SK-N-SH treated with all-trans-retinoic acid at 6 μM for 48 hours (cell line): ENCODE results near the gene CMIP.

Experiments used
- ATAC-seq: fragments of 200-7000 bp; cut with Tn5 transposase; 3 replicates; pipeline ENCODE4 v1.9.1; 2020; ENCODE audit warnings: mild to moderate bottlenecking, moderate library complexity
- CSDC2 ChIP-seq: fragments of 250-450 bp; sonication (Bioruptor Pico); IDR thresholded peaks from 2 replicates; pipeline ENCODE4 v1.5.0; 2020; ENCODE audit warnings: mild to moderate bottlenecking, moderate library complexity
- ESRRG ChIP-seq: fragments of 250-450 bp; sonication (Bioruptor Pico); IDR thresholded peaks from 2 replicates; pipeline ENCODE4 v1.6.1; 2021; ENCODE audit warnings: mild to moderate bottlenecking
- GLIS3 ChIP-seq: fragments of 250-450 bp; sonication (Bioruptor Pico); IDR thresholded peaks from 2 replicates; pipeline ENCODE4 v1.5.0; 2020; ENCODE audit warnings: mild to moderate bottlenecking, moderate library complexity
- ISL1 ChIP-seq: fragments of 250-450 bp; sonication (Bioruptor Pico); IDR thresholded peaks from 2 replicates; pipeline ENCODE4 v2.1.2; 2022; ENCODE audit warnings: mild to moderate bottlenecking, moderate library complexity
- OSR1 ChIP-seq: fragments of 250-450 bp; sonication (Bioruptor Pico); IDR thresholded peaks from 2 replicates; pipeline ENCODE4 v1.8.0; 2022; ENCODE audit warnings: moderate library complexity, mild to moderate bottlenecking, inconsistent platforms
- PPARA ChIP-seq: fragments of 250-450 bp; sonication (Bioruptor Pico); IDR thresholded peaks from 2 replicates; pipeline ENCODE4 v1.5.0; 2020; ENCODE audit warnings: mild to moderate bottlenecking, borderline replicate concordance
- RARB ChIP-seq: fragments of 250-450 bp; sonication (Bioruptor Pico); IDR thresholded peaks from 2 replicates; pipeline ENCODE4 v1.8.0; 2021; ENCODE audit warnings: mild to moderate bottlenecking, moderate library complexity
- SNAI2 ChIP-seq: fragments of 250-450 bp; sonication (Bioruptor Pico); IDR thresholded peaks from 2 replicates; pipeline ENCODE4 v1.5.0; 2020; ENCODE audit warnings: mild to moderate bottlenecking, moderate library complexity
- TOX ChIP-seq: fragments of 250-450 bp; sonication (Bioruptor Pico); IDR thresholded peaks from 2 replicates; pipeline ENCODE4 v1.8.0; 2021; ENCODE audit warnings: mild to moderate bottlenecking, moderate library complexity, borderline replicate concordance
- ZC3H10 ChIP-seq: fragments of 250-450 bp; sonication (Bioruptor Pico); IDR thresholded peaks from 2 replicates; pipeline ENCODE4 v1.5.1; 2021; ENCODE audit warnings: mild to moderate bottlenecking, moderate library complexity
- ZFP3 ChIP-seq: fragments of 250-450 bp; sonication (Bioruptor Pico); IDR thresholded peaks from 2 replicates; pipeline ENCODE4 v1.5.0; 2020; ENCODE audit warnings: mild to moderate bottlenecking, moderate library complexity
- ZFP30 ChIP-seq: fragments of 450-650 bp; formaldehyde crosslinking; IDR thresholded peaks from 2 replicates; pipeline ENCODE4 v1.5.0; 2022; ENCODE audit warnings: mild to moderate bottlenecking, moderate library complexity
- ZNF565 ChIP-seq: fragments of 450-650 bp; formaldehyde crosslinking; conservative IDR thresholded peaks from 2 replicates; pipeline ENCODE4 v1.5.0; 2020; ENCODE audit warnings: low read depth, mild to moderate bottlenecking, moderate library complexity
- ZNF70 ChIP-seq: fragments of 450-650 bp; formaldehyde crosslinking; IDR thresholded peaks from 2 replicates; pipeline ENCODE4 v1.5.0; 2020; ENCODE audit warnings: mild to moderate bottlenecking, moderate library complexity
- ZNF8 ChIP-seq: fragments of 450-650 bp; formaldehyde crosslinking; IDR thresholded peaks from 2 replicates; pipeline ENCODE4 v1.5.0; 2020; ENCODE audit warnings: mild to moderate bottlenecking, moderate library complexity
- TF ChIP-seq, protein P1 (sequence below): fragments of 250-450 bp; sonication (Bioruptor Pico); IDR thresholded peaks from 2 replicates; pipeline ENCODE4 v1.8.0; 2020; ENCODE audit warnings: mild to moderate bottlenecking, moderate library complexity, borderline replicate concordance
- TF ChIP-seq, protein P2 (sequence below): fragments of 250-450 bp; sonication (Bioruptor Pico); IDR thresholded peaks from 2 replicates; pipeline ENCODE4 v1.8.0; 2021; ENCODE audit warnings: low read depth, mild to moderate bottlenecking, moderate library complexity, borderline replicate concordance
- TF ChIP-seq, protein P3 (sequence below): fragments of 250-450 bp; sonication (Bioruptor Pico); IDR thresholded peaks from 2 replicates; pipeline ENCODE4 v1.5.0; 2020; ENCODE audit warnings: mild to moderate bottlenecking, moderate library complexity
- TF ChIP-seq, protein P4 (sequence below): fragments of 250-450 bp; sonication (Bioruptor Pico); IDR thresholded peaks from 2 replicates; pipeline ENCODE4 v1.5.1; 2020; ENCODE audit warnings: low read depth, mild to moderate bottlenecking, moderate library complexity

The CMIP gene

DNA sequence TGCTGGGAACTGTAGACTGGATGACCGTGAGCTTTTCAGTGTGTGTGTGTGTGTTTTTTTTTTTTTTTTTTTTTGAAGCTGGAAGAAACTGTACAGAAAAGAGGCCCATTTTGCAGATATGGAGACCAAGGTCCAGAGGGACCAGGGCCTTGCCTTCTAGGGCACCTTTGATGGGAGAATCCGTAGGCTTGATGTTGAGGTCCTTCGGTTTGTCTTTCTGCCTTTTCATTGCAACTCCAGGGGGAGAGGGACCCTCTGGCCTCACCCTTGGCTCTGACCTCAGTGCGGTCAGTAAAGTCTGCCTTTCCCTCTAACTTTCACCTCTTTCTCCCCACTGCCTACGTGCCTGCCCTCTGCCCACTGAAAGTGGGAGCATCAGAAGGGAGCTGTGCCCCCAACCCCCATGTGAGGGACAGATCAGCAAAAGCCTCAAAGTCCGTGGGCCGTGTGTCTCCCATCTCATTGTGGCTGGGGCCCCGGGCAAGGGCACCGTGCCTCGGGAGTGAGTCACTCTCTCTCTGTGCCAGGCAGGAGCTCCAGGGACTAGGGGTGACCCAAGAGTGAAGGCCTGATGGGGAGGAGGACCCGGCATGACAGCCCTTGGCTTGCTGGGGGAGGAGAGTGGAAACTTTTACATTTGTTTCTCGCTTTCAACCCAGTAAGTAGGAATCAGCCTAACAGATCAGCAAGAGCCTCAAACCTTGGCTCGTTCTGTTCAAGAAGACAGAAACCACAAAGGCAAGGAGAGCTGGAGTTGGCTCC is 123.6 kb downstream of the CMIP start:
- ATAC-seq: peak; percentile 91
- TF ChIP-seq ZFP30 (CRISPR knock-in tag) (no peak), GLIS3 (CRISPR knock-in tag) (no peak), RARB (CRISPR knock-in tag) (no peak), ZC3H10 (CRISPR knock-in tag) (no peak), TOX (CRISPR knock-in tag) (no peak), OSR1 (CRISPR knock-in tag) (no peak), ESRRG (CRISPR knock-in tag) (no peak)
- TF ChIP-seq, protein P1, sequence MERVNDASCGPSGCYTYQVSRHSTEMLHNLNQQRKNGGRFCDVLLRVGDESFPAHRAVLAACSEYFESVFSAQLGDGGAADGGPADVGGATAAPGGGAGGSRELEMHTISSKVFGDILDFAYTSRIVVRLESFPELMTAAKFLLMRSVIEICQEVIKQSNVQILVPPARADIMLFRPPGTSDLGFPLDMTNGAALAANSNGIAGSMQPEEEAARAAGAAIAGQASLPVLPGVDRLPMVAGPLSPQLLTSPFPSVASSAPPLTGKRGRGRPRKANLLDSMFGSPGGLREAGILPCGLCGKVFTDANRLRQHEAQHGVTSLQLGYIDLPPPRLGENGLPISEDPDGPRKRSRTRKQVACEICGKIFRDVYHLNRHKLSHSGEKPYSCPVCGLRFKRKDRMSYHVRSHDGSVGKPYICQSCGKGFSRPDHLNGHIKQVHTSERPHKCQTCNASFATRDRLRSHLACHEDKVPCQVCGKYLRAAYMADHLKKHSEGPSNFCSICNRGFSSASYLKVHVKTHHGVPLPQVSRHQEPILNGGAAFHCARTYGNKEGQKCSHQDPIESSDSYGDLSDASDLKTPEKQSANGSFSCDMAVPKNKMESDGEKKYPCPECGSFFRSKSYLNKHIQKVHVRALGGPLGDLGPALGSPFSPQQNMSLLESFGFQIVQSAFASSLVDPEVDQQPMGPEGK: no peak
- TF ChIP-seq, protein P2, sequence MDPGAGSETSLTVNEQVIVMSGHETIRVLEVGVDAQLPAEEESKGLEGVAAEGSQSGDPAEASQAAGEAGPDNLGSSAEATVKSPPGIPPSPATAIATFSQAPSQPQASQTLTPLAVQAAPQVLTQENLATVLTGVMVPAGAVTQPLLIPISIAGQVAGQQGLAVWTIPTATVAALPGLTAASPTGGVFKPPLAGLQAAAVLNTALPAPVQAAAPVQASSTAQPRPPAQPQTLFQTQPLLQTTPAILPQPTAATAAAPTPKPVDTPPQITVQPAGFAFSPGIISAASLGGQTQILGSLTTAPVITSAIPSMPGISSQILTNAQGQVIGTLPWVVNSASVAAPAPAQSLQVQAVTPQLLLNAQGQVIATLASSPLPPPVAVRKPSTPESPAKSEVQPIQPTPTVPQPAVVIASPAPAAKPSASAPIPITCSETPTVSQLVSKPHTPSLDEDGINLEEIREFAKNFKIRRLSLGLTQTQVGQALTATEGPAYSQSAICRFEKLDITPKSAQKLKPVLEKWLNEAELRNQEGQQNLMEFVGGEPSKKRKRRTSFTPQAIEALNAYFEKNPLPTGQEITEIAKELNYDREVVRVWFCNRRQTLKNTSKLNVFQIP (CRISPR knock-in tag): no peak

DNA sequence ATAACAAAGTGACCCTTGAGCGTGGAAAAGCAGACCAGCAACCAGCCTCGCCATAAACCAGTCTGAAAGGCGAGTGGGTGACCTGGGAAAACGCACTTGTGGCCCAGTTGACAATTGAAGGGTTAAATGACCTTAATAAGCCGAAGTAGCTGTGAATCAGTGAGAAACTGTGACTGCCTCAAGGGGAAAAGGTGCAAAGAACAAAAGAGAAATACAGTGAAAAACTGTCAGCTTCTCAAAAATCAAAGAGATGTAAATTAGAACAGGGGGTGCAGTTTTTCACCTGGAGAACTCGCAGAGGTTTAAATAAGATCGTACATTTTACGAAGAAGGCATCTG is 124.1 kb downstream of the CMIP start:
- TF ChIP-seq SNAI2 (CRISPR knock-in tag): no peak
- TF ChIP-seq, all 23 proteins: peak for 0
- no peak; the same call in 2 of the 3 replicates for ATAC-seq

DNA sequence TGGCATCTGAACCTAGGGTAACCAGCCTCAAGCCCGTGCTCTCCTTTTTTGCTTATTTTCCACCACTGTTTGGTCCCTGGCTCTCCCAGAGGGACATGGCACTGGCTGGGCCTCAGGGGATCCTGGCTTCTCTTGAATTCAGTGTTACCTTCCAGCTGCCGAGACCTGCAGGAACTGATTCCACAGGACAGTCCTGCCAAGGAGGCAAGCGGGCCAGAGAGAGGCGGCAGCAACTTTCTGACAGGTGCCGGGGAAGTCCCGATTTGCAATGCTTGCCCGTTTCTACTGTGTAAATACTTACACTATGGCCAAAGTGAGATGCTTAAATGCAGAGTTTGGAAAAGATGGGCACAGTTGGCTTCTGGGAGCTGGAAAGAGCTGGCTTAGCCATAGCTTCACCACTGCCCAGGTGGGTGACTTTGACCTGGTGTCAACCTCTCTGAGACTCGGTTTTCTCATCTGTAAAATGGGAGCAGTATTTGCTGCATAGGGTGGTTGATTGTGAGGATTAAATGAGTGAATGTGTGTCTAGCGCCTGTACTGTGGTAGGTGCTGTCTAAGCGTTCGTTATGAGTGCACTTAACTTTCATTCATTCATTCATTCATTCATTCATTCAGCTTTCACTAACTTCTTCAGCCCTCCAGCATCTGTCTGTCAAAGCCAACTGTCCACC is 124.9 kb downstream of the CMIP start:
- no peak for ATAC-seq
- TF ChIP-seq ZNF70 (CRISPR knock-in tag) (no peak), RARB (CRISPR knock-in tag) (no peak), GLIS3 (CRISPR knock-in tag) (no peak), CSDC2 (CRISPR knock-in tag) (no peak), PPARA (CRISPR knock-in tag) (no peak), ZNF8 (CRISPR knock-in tag) (no peak), TOX (CRISPR knock-in tag) (no peak), ZFP30 (CRISPR knock-in tag) (no peak), ESRRG (CRISPR knock-in tag) (no peak), OSR1 (CRISPR knock-in tag) (no peak), SNAI2 (CRISPR knock-in tag) (no peak), ISL1 (CRISPR knock-in tag) (no peak), ZNF565 (CRISPR knock-in tag) (no peak), ZC3H10 (CRISPR knock-in tag) (no peak), ZFP3 (CRISPR knock-in tag) (no peak)
- TF ChIP-seq, protein P3, sequence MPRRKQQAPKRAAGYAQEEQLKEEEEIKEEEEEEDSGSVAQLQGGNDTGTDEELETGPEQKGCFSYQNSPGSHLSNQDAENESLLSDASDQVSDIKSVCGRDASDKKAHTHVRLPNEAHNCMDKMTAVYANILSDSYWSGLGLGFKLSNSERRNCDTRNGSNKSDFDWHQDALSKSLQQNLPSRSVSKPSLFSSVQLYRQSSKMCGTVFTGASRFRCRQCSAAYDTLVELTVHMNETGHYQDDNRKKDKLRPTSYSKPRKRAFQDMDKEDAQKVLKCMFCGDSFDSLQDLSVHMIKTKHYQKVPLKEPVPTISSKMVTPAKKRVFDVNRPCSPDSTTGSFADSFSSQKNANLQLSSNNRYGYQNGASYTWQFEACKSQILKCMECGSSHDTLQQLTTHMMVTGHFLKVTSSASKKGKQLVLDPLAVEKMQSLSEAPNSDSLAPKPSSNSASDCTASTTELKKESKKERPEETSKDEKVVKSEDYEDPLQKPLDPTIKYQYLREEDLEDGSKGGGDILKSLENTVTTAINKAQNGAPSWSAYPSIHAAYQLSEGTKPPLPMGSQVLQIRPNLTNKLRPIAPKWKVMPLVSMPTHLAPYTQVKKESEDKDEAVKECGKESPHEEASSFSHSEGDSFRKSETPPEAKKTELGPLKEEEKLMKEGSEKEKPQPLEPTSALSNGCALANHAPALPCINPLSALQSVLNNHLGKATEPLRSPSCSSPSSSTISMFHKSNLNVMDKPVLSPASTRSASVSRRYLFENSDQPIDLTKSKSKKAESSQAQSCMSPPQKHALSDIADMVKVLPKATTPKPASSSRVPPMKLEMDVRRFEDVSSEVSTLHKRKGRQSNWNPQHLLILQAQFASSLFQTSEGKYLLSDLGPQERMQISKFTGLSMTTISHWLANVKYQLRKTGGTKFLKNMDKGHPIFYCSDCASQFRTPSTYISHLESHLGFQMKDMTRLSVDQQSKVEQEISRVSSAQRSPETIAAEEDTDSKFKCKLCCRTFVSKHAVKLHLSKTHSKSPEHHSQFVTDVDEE: no peak
- TF ChIP-seq, protein P4, sequence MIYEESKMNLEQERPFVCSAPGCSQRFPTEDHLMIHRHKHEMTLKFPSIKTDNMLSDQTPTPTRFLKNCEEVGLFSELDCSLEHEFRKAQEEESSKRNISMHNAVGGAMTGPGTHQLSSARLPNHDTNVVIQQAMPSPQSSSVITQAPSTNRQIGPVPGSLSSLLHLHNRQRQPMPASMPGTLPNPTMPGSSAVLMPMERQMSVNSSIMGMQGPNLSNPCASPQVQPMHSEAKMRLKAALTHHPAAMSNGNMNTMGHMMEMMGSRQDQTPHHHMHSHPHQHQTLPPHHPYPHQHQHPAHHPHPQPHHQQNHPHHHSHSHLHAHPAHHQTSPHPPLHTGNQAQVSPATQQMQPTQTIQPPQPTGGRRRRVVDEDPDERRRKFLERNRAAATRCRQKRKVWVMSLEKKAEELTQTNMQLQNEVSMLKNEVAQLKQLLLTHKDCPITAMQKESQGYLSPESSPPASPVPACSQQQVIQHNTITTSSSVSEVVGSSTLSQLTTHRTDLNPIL: no peak
- TF ChIP-seq, protein P2 (CRISPR knock-in tag): no peak
